Heart left ventricle (tissue), 16 donors: ENCODE measurements around the gene OR7G1. TPM values are rescaled to one million over a fixed set of nuclear protein-coding genes. Genes with fewer than 3 reads are reported as not detected.

Experiments
- ATAC-seq, 4 donors: fragments of 200-7000 bp; cut with Tn5 transposase; one replicate each; pipeline ENCODE4 v1.9.1; 2020 to 2022; ENCODE audit warnings: moderate library complexity in 4 of 4, mild to moderate bottlenecking in 3 of 4, moderate number of reproducible peaks in 1 of 4
- DNase-seq, 5 donors: peaks; one replicate each; pipeline ENCODE4 v3.0.0-alpha.2; 2020
- H3K27ac ChIP-seq, 12 donors: fragments of 200-600 bp; sonication (generic) in 4 of 12; one replicate each; pipeline versions ENCODE4 v1.5.0 to v1.8.0; 2016 to 2022; ENCODE audit warnings: mild to moderate bottlenecking in 2 of 12
- H3K27me3 ChIP-seq, 9 donors: fragments of 200-600 bp; sonication (generic) in 2 of 9; one replicate each; pipeline versions ENCODE4 v1.5.1 to v1.8.0; 2016 to 2022; ENCODE audit warnings: mild to moderate bottlenecking in 3 of 9
- H3K36me3 ChIP-seq, 9 donors: fragments of 200-600 bp; sonication (generic) in 2 of 9; one replicate each; pipeline versions ENCODE4 v1.5.0 to v1.8.0; 2018 to 2022; ENCODE audit warnings: mild to moderate bottlenecking in 2 of 9
- H3K4me1 ChIP-seq, 12 donors: fragments of 200-600 bp; sonication (generic) in 4 of 12; one replicate each; pipeline versions ENCODE4 v1.5.0 to v1.8.0; 2016 to 2022; ENCODE audit warnings: mild to moderate bottlenecking in 3 of 12
- H3K4me3 ChIP-seq, 12 donors: fragments of 200-600 bp; sonication (generic) in 4 of 12; one replicate each; pipeline versions ENCODE4 v1.5.0 to v1.8.0; 2017 to 2022; ENCODE audit warnings: mild to moderate bottlenecking in 9 of 12, moderate library complexity in 4 of 12
- H3K9me3 ChIP-seq, 12 donors: fragments of 200-600 bp; sonication (generic) in 4 of 12; one replicate each; pipeline versions ENCODE4 v1.5.0 to v1.8.0; 2016 to 2022; ENCODE audit warnings: mild to moderate bottlenecking in 1 of 12
- CTCF ChIP-seq, 12 donors: fragments of 200-600 bp; sonication (generic) in 4 of 12; IDR thresholded peaks; one replicate each; pipeline versions ENCODE4 v1.5.0 to v1.8.0; 2018 to 2022; ENCODE audit warnings: antibody characterized with exemption in 12 of 12, mild to moderate bottlenecking in 5 of 12
- POLR2A ChIP-seq, 2 donors: fragments of 450-650 bp; IDR thresholded peaks; one replicate each; pipeline ENCODE4 v1.6.1; 2017; ENCODE audit warnings: antibody characterized with exemption in 2 of 2, mild to moderate bottlenecking in 2 of 2, moderate library complexity in 2 of 2
- WGBS, 4 donors: extraction: QIAGEN DNeasy Blood & Tissue Kit in 2 of 4; methylation state at CpG; one replicate each; pipeline versions ENCODE4 v1.1.5 to v1.1.7; 2013 to 2018; 5-methylcytosine and 5-hydroxymethylcytosine counted together
- intact Hi-C, 10 donors: fragments of 100-400 bp; cut with DNase I; formaldehyde crosslinking; loops; one replicate each; pipeline versions ENCODE4 v1.11.1 to v1.14.2; 2022
- polyA plus RNA-seq, 2 donors: library from polyadenylated mRNA; stranded (reverse); fragments of 200-250 nt; gene quantifications; one replicate each; pipeline ENCODE4 v1.2.3, GENCODE V29; 2013
- total RNA-seq, 9 donors: library from RNA; depleted of rRNA in 2 of 9; stranded (reverse); fragments of >200 nt in 2 of 9; fragmentation: NEBNext Ultra II Directional in 3 of 9; extraction: Animal tissue kit (Norgen Biotek cat#: 25700) in 3 of 9; gene quantifications; one replicate each; pipeline versions ENCODE4 v1.1.0 to v1.2.4, GENCODE V29; 2016 to 2023
- donor health status: ischemic (EF 13 %, LVEDD 7.1; RV severe dilation, severe dysfunction).
- donor health status: healthy with polysubstance abuse.
- donor health status: DM: no; HTN: yes; CAD: no.
- donor health status: DM: no; HTN: no; CAD: no.
- donor health status: ischemic (EF 25% LVEDD 6.9; RV normal size, moderate dysfunction).
- donor health status: ischemic (EF 25% LVEDD 5.7; RV mildly dilated, moderate dysfunction).
- donor health status: healthy.
- donor health status: DM: yes; HTN: yes; CAD: no.
- donor health status: ischemic (EF 35%, LVEDD 5.7; RV mildly dilated, moderate dysfunction).
- donor health status: nonischemic (EF 11% LVEDD 7.7; RV severe dilation, severe dysfunction).
- donor health status: DM: yes; HTN: yes; CAD: no.
- donor health status: PGD.
- donor health status: ischemic (EF 29% LVEDD 5.4; RV normal size, mild dysfunction).
- donor health status: nonischemic (EF 23%, LVEDD 6.1; RV moderate dilation, normal function).

OR7G1 gene
- total and polyA plus RNA-seq, 11 donors, result not detected

DNA sequence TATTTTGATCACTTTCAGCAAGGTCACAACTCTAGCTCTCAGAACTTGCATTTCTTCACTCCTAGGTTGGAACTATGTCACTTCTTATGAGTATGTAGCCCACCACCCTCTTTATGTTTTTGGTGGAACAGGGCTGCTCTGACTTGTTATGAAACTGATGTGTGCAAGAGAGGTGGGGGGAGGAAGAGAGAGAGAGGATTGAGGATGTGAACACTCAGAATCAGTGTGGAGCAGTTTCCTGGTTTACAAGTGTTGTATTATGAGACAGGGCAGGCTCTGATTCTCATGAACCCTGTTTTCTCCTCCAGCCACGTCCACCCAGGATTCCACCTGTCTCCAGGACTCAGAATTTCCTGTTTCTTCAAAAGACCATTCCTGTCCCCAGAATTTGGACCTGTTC is 40.7 kb upstream of the OR7G1 start:
- Histone ChIP-seq H3K27ac (no peak overlapping the region), H3K4me1 (no peaks in the 10 kb centered on the region), H3K36me3 (peaks cover 12 to 87% (median 55%) of the 10 kb centered on the region in 9 donors), H3K27me3 (no peaks in the 10 kb centered on the region), H3K4me3 (no peak overlapping the region), H3K9me3 (peaks cover 0 to 50% (median 10%) of the 10 kb centered on the region in 12 donors)
- TF ChIP-seq POLR2A (IDR thresholded peaks at IDR 0.05), result no peak
- TF ChIP-seq CTCF (IDR thresholded peaks at IDR 0.05), result no peak
- ATAC-seq (no peak), DNase-seq (no peak)
- 78 to 91% (median 84%) methylated on average over 1 of the region's 1 CpG for WGBS, 4 donors
- intact Hi-C loops, result no loop called here

- H3K36me3 ChIP-seq, result peaks cover 8 to 80% (median 48%) of the 10 kb centered on the region in 9 donors
- WGBS, 4 donors, result 98 to 99% (median 99%) methylated on average over 4 of the region's 4 CpGs
- TF ChIP-seq POLR2A (IDR thresholded peaks at IDR 0.05), result no peak
- no peaks in the 10 kb centered on the region for H3K27me3 ChIP-seq
- H3K27ac ChIP-seq, result no peak overlapping the region
- no peaks in the 10 kb centered on the region for H3K4me1 ChIP-seq
- ATAC-seq (no peak), DNase-seq (no peak)
- H3K4me3 ChIP-seq, result no peak overlapping the region
- intact Hi-C loops, result no loop called here
- H3K9me3 ChIP-seq, result peaks cover 0 to 43% (median 8%) of the 10 kb centered on the region in 12 donors
These were observed 40.0 kb upstream of the OR7G1 start for GRCh38 chr19:9155591-9155990.

- no peak for TF ChIP-seq CTCF (IDR thresholded peaks at IDR 0.05)
- TF ChIP-seq POLR2A (IDR thresholded peaks at IDR 0.05), result no peak
- Histone ChIP-seq H3K27ac (no peak overlapping the region), H3K4me3 (no peak overlapping the region), H3K9me3 (peaks cover 0 to 44% (median 5%) of the 10 kb centered on the region in 12 donors), H3K27me3 (no peaks in the 10 kb centered on the region), H3K4me1 (peaks cover 0 to 6% (median 0%) of the 10 kb centered on the region in 12 donors), H3K36me3 (peaks cover 0 to 38% (median 9%) of the 10 kb centered on the region in 9 donors)
- intact Hi-C loops, result no loop called here
- DNase-seq (no peak), ATAC-seq (no peak)
- 94 to 99% (median 97%) methylated on average over 5 of the region's 5 CpGs for WGBS, 4 donors
These were observed 35.8 kb upstream of the OR7G1 start for GRCh38 chr19:9151367-9151766.

GRCh38 chr19:9150650-9151049 is 35.1 kb upstream of the OR7G1 start:
- Histone ChIP-seq H3K36me3 (peaks cover 0 to 31% (median 3%) of the 10 kb centered on the region in 9 donors), H3K9me3 (peaks cover 0 to 46% (median 8%) of the 10 kb centered on the region in 12 donors), H3K27me3 (no peaks in the 10 kb centered on the region), H3K4me3 (no peak overlapping the region), H3K4me1 (peaks cover 0 to 6% (median 0%) of the 10 kb centered on the region in 12 donors), H3K27ac (no peak overlapping the region)
- ATAC-seq, result no peak
- no peak for DNase-seq
- intact Hi-C loops, result no loop called here
- 97 to 99% (median 98%) methylated on average over 5 of the region's 5 CpGs for WGBS, 4 donors
- no peak for TF ChIP-seq CTCF (IDR thresholded peaks at IDR 0.05)
- no peak for TF ChIP-seq POLR2A (IDR thresholded peaks at IDR 0.05)

GRCh38 chr19:9149997-9150396 is 34.4 kb upstream of the OR7G1 start:
- H3K4me3 ChIP-seq, result no peak overlapping the region
- H3K4me1 ChIP-seq, result peaks cover 0 to 6% (median 0%) of the 10 kb centered on the region in 12 donors
- no peak overlapping the region for H3K27ac ChIP-seq
- no peak for DNase-seq
- peaks cover 0 to 31% (median 2%) of the 10 kb centered on the region in 9 donors for H3K36me3 ChIP-seq
- peaks cover 0 to 46% (median 12%) of the 10 kb centered on the region in 12 donors for H3K9me3 ChIP-seq
- intact Hi-C loops, result loop anchor here in 2 of 10 donors (10.0 kb wide), 2 partner anchors 155 to 645 kb away; partner anchors contain the start of gene ZNF699 (in 1 of the 2)
- WGBS, 4 donors, result 92 to 95% (median 95%) methylated on average over 4 of the region's 4 CpGs
- ATAC-seq, result no peak
- TF ChIP-seq POLR2A (IDR thresholded peaks at IDR 0.05) (no peak), CTCF (IDR thresholded peaks at IDR 0.05) (no peak)
- no peaks in the 10 kb centered on the region for H3K27me3 ChIP-seq
